Measurements from ENCODE around the gene PPP4R2.
"Not testable (repeated sequence)": the region's sequence is repeated elsewhere in the genome, so short reads cannot be mapped to it uniquely, and the experiment has no call there.

Gene PPP4R2

GRCh38 chr3:73056014-73056844 is 59.6 kb downstream of the PPP4R2 start:
- H3K4me3 ChIP-seq (ENCODE audit: low read length), result no peak overlapping the region
- DNase-seq (ENCODE audit: low read depth, low spot score), result peak; percentile 40

GRCh38 chr3:73056845-73057150 is 60.2 kb downstream of the PPP4R2 start:
- no peak overlapping the region for H3K4me3 ChIP-seq (ENCODE audit: low read length)
- DNase-seq (ENCODE audit: low read depth, low spot score), result no peak

DNA sequence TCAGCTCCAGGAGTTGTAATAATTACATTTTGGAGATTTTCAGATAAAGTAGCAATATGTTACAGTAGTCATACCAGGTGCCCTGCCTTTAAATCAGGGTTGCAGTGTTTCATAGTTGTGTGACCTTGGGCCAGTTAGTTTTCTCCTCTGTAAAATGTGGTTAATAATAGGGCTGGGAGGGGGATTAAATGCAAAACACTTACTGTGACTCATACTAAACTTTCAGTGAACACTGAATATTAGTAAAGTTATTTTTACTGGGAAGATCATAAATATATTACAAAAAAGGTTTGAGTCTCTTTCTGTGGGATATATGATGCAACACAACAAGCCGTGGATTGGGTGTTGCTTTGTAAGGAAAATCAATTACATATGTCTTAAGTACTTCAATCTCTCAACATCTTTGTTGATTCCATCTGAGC is 63.7 kb downstream of the PPP4R2 start:
- H3K4me3 ChIP-seq (ENCODE audit: low read length), result no peak overlapping the region
- DNase-seq (ENCODE audit: low read depth, low spot score), result no peak

DNA sequence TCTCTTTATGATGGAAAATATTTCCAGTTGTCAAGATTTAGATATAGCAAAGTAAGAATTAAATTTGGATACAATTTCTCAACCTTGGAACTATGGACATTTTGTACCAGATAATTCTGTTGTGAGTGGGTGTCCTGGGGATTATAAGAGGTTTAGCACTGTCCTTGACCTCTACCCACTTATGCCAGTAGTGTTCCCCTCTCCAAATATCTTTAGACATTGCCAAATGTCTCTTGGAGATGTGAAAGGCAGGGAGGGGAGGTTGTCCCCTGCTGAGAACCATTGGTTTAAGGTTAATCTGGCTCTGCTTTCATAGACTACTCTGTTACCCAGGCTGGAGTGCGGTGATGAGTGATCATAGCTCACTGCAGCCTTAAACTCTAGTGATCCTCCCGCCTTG is 64.8 kb downstream of the PPP4R2 start, which contains the start of gene EBLN2:
TSS of gene EBLN2 (plus strand) at position 244 of the 400 bp plus-strand sequence. CDS start 423 bp downstream, outside the sequence.
- no peak for DNase-seq (ENCODE audit: low read depth, low spot score)
- H3K4me3 ChIP-seq (ENCODE audit: low read length), result no peak within 1 kb of the TSS

DNA sequence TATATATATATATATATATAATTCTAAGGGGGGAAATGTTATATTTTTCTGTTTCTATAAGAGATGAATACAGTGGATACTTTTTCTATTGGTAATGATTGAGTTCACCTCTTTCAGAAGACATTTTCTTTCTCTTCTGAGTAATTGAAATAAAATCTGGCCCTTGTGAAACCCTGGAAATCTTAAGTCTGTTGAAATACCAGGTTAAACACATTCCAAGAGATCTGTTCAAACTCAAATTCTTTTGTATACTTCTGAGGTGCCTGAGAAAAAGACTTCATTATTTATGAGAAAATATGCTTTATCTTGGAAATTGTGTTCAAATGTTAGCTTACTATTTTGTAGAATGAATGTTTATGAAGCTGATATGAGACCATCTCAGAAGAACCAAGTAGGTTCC is 69.6 kb downstream of the PPP4R2 start:
- H3K4me3 ChIP-seq (ENCODE audit: low read length); DNase-seq (ENCODE audit: low read depth, low spot score): not testable (repeated sequence)

- no peak for DNase-seq (ENCODE audit: low read depth, low spot score)
- no peak overlapping the region for H3K4me3 ChIP-seq (ENCODE audit: low read length)
Measured at GRCh38 chr3:73068419-73068818, 71.8 kb downstream of the PPP4R2 start.

- H3K4me3 ChIP-seq (ENCODE audit: low read length), result no peak overlapping the region
- DNase-seq (ENCODE audit: low read depth, low spot score), result no peak
Measured at GRCh38 chr3:73069187-73069586, 72.6 kb downstream of the PPP4R2 start.

DNA sequence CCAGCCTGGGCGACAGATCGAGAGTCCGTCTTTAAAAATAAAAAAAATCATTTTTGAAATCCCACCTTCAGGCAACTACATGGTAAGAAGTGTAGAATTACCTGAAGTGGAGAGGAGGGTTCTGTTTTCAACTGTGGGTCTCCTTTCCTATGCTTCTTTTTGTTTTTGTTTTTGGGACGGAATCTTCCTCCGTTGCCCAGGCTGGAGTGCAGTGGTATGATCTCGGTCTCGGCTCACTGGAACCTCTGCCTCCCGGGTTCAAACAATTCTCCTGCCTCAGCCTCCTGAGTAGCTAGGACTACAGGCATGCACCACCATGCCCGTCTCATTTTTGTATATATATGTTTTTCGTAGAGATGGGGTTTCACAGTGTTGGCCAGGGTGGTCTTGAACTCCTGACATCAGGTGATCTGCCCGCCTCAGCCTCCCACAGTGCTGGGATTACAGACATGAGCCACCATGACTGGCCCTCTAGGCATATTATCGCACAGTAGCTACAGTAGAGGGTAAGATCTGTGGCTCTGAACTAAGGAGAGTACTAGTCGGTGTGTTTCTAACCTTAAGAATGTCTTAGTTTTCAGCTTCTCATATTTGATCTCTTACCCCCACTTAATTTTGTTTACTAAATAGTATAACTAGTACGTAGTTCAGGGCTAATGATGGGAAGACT is 73.3 kb downstream of the PPP4R2 start:
- DNase-seq (ENCODE audit: low read depth, low spot score), result no peak
- H3K4me3 ChIP-seq (ENCODE audit: low read length), result no peak overlapping the region

- no peak for DNase-seq (ENCODE audit: low read depth, low spot score)
- no peak overlapping the region for H3K4me3 ChIP-seq (ENCODE audit: low read length)
Measured at GRCh38 chr3:73070675-73071575, 74.3 kb downstream of the PPP4R2 start.

DNA sequence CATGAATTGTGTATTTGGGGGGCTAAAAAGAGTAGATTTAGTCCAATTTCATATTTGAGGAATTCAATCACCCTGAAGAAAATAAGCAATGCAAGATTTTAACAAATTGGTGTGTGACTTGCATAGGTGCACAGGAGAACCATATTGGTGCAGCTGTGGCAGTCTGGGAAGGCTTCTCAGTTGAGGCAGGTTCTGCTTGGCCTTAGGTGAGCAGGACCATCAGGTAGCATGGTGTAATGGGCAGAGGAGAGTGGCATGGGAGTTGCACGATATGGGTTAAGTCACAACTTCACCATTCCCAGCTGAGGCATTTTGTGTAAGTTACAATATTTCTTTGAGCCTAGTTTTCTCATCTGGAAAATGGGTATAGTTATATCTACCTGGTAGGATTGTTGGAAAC is 75.3 kb downstream of the PPP4R2 start:
- DNase-seq (ENCODE audit: low read depth, low spot score), result no peak

GRCh38 chr3:73072634-73073033 is 76.0 kb downstream of the PPP4R2 start:
- peak; percentile 49 for DNase-seq (ENCODE audit: low read depth, low spot score)
- H3K4me3 ChIP-seq (ENCODE audit: low read length), result no peak overlapping the region

More for the DNA sequence above, 75.3 kb downstream of the PPP4R2 start:
- H3K4me3 ChIP-seq (ENCODE audit: low read length), result no peak overlapping the region

GRCh38 chr3:73073091-73073707 is 76.6 kb downstream of the PPP4R2 start:
- no peak for DNase-seq (ENCODE audit: low read depth, low spot score)
- no peak overlapping the region for H3K4me3 ChIP-seq (ENCODE audit: low read length)

GRCh38 chr3:73074781-73075180 is 78.2 kb downstream of the PPP4R2 start:
- H3K4me3 ChIP-seq (ENCODE audit: low read length), result no peak overlapping the region
- no peak for DNase-seq (ENCODE audit: low read depth, low spot score)

DNA sequence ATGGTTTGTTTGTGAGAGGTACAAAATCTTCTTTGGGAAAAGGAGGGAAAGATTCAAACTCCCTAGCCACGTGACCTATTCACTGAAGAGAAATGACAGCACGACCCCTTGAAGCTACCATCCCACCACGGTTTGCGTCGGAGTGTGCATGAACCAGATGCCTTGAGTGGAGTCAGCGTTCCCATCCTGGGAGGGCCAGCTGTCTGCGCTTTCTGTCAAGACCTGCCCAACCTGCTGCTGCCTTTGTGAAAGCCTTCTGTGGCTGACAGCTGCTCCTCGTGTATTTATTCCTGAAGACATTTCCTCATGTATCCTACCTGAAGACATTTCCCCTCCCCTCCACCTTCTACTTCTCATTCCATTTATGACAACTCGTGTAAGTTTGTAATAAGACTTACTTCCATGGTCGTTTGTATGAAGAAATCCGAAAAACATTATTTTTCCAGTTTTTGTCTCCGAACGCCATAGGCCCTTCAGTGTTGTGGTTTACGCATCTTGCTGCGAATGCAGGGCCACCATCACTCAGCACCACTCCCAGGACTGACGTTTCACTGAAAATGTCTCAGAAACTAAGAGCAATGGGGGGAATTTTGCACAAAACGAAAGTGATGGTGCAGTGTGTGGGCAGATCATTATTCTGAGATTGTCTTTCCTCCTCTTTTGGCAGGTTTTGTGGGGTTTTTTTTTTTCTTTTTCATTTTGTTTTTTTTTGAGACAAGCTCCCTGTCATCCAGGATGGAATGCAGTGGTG is 83.8 kb downstream of the PPP4R2 start:
- no peak for DNase-seq (ENCODE audit: low read depth, low spot score)
- no peak overlapping the region for H3K4me3 ChIP-seq (ENCODE audit: low read length)

GRCh38 chr3:73081140-73081539 is 84.5 kb downstream of the PPP4R2 start:
- no peak overlapping the region for H3K4me3 ChIP-seq (ENCODE audit: low read length)
- no peak for DNase-seq (ENCODE audit: low read depth, low spot score)

- DNase-seq (ENCODE audit: low read depth, low spot score), result no peak
- H3K4me3 ChIP-seq (ENCODE audit: low read length), result no peak overlapping the region
Measured at GRCh38 chr3:73084170-73084569, 87.6 kb downstream of the PPP4R2 start.

DNA sequence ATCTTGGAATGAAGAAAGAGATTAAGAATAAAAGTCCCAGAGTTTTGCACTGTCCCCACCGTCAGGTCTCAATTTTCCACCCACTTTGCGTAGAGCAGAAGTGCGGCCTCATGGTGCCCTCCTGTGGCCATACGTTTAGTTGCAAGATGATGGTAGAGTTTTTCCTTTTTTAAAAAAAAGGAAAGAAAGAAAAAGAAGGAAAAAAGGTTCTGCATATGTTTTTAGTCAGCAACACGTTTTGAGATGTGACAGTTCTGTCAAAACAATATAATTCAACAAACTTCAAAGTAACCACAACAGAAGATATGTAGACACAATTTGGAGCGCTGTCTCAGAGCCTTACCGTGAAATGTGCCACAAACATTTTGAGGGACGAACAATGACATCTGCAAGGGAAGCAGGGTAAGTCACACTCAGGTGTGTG is 89.5 kb downstream of the PPP4R2 start:
- peak; percentile 52 for DNase-seq (ENCODE audit: low read depth, low spot score)
- H3K4me3 ChIP-seq (ENCODE audit: low read length), result no peak overlapping the region

DNA sequence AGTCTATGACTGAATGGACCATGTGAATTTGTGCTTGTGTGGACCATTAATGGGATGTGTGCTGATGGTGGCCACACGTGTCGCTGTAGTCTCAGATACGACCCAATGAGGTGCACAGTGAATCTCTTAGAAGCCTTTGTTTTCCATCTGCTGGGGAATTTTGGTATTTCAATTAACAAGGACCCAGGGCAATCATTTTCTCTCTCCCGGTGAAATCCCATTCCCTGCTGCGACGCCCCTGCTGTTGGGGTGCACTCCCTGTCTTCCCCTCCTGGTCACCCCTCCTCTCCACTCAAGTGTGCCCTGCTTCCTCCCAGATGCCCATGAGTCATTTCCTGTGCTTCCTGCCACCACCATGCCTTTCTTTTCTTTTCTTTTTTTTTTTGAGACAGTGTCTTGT is 97.5 kb downstream of the PPP4R2 start:
- H3K4me3 ChIP-seq (ENCODE audit: low read length), result no peak overlapping the region
- no peak for DNase-seq (ENCODE audit: low read depth, low spot score)

DNA sequence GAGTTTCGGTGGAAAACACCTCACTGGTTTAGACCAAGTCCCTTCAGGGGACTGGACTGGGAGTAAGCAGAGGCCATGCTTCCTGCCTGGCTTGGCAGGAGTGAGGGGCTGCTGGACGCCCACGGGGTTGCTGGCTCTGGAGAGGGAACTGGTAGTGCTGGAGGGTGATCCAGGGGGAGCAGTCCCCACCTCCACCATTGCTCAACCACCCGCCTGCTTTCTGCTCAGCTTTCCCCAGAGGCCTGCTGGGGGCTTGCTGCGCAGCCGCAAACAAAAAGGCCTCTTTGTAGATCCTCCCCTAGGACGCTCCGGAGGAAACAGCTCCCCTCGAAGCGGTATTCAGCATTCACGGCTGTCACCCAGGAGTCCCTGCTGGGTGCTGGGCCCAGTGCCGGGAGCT is 98.3 kb downstream of the PPP4R2 start:
- no peak for DNase-seq (ENCODE audit: low read depth, low spot score)
- H3K4me3 ChIP-seq (ENCODE audit: low read length), result no peak overlapping the region
